ENCODE measurements around the gene CEP85L.

The CEP85L gene

DNA sequence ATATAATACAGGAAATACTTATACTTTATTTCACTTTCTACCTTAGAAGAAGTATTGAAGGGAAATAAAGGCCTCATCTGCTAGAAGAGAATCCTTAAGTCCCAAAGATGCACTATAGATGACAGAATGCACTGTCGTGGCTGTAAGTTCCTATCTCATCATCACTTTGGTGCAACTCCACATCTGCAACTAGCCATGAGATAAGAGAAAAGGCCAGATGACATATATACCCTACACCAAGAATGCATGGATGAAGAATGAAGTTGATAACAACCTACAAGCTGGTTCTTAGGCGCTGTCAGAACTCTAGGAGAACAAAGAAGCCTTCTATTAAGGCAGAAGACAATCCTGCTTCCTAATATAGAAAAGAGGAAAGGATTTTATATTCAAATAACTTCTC lies 114.9 kb downstream of the CEP85L start:
- DNase-seq (ENCODE audit: low spot score), result no peak

DNA sequence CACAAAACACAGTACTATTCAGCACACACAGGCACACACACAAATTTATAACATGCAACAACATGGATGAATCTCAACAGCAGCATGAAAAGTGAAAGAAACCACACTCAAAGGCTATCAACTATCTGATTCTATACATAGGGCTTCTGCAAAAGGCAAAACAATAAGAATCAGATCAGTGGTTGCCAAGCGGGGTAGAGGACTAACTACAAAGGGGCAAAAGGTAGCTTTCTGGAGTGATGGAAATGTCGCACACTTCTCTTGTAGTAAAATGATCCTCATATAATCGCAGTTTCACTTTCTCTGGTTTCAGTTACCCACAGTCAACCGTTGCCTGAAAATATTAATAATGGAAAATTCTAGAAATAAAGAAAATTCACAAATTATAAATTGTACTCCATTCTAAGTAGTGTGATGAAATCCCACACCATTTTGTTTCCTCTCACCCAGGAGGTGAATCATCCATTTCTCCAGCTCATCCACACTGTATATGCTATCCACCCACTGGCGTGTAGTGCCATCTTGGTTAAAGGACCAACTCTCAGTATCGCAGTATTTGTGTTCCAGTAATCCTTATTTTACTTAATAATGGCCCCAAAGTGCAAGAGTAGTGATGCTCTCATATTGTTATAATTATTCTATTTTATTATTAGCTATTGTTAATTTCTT lies 116.1 kb downstream of the CEP85L start:
- no peak for DNase-seq (ENCODE audit: low spot score)

DNA sequence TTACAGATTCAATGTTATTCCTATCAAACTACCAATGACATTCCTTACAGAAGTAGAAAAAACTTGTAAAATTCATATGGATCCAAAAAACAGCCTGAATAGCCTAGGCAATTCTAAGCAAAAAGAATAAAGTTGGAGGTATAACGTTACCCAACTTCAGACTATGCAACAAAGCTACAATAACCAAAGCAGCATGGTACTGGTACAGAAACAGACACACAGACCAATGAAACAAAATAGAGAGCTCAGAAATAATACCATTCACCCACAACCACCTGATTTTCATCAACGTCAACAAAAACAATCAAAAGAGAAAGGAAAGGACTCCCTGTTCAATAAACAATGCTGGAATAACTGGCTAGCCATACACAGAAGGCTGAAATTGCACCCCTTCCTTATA lies 120.4 kb downstream of the CEP85L start:
- DNase-seq (ENCODE audit: low spot score), result no peak

DNA sequence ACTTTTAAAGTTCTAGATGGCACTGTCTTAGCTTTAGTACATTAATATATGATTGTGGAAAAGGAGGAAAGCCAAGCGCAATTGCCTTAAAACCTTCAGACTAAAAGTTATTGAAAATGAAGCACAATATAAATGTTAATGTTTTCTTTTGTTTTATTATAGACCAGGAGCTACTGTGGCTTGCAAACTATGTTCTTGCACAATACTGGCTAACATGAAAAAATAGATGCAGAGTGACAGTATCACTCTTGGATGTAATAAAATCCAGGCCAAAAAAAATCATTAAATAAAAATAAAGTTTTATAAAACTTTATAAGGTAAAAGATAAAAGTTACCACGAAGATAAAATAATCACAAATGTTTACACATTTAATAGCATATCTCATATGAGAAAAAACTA lies 121.6 kb downstream of the CEP85L start:
- no peak for DNase-seq (ENCODE audit: low spot score)

DNA sequence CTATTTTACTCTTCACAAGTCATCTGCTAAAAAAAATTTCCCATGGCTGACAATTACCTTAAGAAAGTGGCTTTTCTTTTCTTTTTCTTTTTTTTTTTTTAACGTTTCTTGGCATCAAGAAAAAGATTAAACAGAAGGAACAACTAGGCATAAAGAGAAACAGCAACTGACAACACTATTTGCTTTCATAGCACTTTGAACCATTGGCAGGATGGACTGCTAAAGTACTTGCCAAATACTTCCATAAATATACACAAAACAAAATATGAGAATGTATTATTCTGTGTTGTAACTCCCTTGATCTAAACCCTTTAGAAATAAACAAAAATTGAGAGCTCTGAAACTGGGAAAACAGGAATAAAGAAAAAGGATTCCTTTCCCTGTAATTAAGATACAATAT lies 123.3 kb downstream of the CEP85L start:
- no peak for DNase-seq (ENCODE audit: low spot score)

DNA sequence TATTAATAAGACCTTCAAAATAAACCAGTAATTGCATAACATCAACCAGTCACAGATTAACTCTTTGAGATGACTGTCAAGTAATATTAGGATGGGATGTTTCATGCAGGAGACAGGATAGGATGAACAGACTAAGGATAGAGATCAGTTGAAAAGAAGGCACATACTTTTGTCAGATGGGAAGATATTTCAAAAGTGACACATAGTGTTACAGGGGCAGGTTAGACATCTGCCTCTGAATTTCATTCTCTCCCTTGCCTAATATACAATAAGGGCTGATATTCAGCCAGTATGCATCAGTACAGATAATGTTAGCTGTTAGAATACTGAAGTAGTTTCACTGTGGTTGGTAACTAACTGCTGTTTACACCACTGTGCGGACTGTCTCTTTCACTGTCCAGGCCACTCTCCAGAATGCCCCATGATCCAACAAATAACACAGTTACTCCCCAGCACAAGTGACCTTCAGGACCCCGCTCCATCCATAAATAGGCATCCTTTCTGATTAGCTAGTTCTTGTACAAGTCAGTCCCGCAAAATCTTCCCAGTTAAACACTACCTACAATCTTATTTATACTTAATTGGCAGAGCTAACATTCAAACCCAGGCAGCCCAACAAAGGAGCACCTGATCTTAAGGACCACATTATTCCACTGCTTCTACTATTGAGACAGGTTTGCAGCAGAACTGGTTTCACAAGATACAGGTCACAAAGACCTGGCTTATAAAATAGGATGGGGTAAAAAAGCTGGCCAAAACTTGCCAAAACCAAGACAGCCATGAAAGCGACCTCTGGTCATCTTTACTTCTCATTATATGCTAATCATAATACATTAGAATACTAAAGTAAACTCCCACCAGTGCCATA lies 125.2 kb downstream of the CEP85L start:
- DNase-seq (ENCODE audit: low spot score), result no peak

DNA sequence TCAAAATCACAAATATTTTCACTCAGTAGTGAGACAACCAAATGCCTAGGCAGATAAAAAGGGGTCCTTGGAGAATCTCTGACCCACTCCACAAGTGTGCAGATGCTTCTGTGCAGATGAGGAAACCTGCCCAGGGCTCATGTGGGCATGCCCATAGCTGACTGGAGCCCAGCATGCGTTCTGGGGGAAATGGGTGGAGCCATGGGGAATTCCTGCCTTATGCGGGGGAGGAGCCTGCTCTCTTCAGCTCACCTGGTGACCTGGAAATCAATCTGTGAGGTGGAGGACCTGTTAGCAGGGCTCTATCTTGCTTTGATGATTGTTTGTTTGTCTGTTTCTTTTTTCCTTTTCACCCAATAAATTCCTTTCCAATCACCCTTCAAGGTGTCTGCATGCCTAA lies 126.7 kb downstream of the CEP85L start:
- DNase-seq (ENCODE audit: low spot score), result no peak

DNA sequence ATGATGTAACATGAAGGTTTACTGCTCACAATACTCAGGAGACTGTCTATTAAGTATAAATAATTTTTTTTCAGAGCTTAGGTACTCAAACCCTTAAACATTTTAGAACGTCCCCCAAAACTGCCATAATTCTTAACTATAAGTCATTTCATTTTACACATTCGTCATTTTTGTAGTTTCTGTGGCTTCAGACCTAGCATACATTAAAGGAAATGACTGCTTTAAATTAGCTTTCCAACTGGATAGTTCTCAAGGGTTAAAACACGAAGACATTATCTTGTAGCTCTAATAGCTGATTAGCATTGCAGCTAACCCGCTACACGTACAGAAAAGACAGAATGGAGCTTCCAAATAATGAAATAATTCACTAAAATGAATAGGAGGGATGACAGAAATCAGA lies 128.2 kb downstream of the CEP85L start:
- no peak for DNase-seq (ENCODE audit: low spot score)

DNA sequence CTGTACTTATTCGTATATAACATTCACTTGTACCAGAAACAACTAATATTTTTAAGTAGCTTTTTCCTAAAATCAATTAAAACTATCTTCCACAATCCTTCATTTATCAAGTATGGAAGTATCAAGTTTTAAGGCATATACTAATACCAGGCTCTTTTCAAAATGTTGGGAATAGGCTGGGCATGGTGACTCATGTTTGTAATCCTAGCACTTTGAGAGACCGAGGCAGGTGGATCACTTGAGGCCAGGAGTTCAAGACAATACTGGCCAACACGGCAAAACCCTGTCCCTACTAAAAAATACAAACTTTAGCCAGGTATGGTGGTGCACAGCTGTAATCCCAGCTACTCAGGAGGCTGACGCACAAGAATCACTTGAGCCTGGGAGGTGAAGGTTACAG lies 129.0 kb downstream of the CEP85L start:
- no peak for DNase-seq (ENCODE audit: low spot score)

DNA sequence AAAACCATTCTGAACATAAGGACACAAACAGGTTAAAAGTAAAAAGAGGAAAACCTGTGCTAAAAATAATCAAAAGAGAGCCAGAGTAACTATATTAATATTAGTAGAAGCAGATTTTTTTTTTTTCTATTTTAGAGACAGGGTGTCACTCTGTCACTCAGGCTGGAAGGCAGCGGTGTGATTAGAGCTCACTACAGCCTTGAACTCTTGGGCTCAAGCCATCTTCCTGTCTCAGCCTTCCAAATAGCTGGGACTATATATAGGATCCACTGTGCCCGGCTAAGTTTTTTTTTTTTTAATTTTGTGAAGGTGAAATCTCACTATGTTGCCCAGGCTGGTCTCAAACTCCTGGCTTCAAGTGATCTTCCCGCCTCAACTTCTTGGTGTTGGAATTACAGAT lies 136.7 kb downstream of the CEP85L start:
- DNase-seq (ENCODE audit: low spot score), result no peak

DNA sequence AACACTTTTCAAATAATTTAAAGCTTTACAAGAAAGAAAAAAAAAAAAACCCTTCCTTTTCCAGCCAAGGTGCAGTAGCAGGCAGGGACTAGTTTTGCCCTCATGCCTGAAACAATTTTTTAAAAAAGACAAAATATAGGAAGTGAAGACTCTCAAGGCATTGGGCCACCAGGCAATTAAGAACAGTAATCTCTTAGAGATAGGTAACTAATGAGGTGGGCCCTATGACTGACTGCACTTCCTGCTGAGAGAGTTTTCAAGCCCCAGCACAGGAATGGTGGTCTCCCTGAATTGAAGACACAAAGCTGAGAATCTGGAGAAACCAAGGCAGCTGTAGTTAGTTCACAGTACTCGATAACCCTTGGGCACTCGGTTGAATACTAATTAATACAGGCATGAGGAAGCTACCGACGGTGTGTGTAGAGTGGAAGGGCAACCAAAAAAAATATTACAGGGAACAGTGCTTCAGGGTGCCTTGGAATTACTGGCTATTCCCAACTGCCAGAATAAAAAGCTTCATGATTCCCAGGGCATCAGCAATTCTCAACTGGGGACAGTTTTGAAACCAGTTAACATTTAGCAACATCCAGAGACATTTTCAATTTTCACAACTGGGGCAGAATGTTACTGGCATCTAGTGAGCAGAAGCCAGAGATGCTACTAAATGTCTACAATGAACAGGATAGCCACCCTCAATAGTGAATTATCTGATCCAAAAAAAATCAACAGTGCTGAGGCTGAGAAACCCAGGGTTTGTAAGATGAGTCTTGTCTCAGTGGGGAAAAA lies 139.3 kb downstream of the CEP85L start:
- DNase-seq (ENCODE audit: low spot score), result no peak

DNA sequence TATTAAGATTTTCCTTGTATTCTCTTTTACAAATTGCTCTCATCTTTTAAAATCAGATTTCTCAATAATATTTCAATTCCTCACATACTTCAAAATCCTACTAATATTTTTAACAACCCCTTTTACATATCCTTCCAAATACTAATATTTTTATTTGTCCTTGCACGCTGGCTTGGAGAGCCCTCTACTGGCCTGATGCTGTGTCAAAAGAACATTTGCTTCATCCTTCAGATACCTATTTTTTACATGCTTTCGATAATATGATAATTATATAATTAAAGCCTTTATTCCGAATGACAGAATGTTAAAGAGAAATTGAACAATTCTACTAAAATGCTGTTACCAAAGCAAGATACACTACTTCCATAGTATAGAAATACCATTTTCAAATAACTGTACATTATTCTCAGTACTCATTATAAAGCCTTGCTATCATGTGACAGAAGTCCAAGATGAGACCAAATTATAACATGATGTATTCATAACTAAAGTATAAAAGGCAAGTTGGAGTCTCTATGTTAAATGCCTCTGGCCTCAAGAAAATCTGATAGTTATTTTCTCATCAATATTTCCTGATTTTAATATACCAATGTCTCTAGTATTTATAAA lies 142.3 kb downstream of the CEP85L start:
- DNase-seq (ENCODE audit: low spot score), result peak; percentile 13

DNA sequence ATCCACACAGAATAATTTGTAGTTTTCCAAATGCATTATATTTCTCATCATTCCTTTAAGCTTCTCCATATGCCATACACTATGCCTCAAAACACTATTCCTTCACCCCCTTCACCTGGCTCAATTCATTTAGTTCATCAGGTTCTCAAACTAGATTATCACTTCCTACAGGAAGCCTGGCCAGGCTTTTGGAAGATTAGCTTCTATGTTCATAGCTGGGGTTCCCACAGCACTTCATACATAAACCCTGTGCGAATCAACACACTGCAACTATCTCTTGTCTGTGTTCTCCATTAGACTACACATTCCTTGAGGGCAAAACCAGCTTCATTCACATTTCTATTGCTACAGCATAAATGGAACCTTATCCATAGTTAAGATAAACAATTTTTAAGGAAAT lies 143.8 kb downstream of the CEP85L start:
- DNase-seq (ENCODE audit: low spot score), result no peak

DNA sequence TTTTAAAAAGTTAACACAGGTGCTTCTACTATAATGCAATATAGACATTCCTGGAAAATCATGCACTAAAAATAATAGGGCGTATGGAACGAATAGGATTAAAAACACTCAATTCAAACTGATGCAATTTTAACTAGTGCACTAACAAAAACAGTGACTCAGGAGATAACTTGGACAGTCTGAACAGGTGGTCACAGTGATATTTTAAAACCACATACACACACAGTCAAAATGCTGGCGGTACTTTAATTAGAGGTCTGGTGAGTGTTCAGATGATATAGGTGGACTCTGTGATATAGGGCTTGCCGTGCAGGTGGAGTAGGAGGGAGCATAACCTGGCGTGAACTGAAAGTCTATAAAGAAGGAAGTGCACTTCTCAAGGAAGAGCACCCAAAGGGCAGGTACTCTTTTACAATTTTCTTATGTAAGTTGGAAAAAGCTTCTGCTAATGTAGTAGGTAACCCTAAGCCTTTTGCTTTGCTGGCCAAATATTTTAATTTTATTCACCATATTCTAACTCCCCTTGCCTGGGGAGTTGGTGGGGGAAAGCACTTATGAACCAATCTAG lies 145.2 kb downstream of the CEP85L start:
- peak; percentile 2 for DNase-seq (ENCODE audit: low spot score)

DNA sequence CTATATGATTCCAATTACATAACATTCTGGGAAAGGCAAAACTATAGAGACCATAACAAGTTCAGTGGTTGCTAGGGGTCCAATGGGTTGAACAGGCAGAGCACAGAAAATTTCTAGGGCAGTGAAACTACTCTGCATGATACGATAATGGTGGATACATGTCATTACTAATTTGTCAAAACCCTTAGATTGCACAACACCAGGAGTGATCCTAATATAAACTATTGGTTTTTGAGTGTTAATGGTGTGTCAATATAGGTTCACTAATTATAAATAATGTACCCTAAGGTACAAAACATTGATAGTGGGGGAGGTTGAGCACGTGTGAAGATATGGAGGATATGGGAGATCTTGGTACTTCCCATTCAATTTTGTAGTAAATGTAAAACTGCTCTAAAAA lies 145.7 kb downstream of the CEP85L start:
- no peak for DNase-seq (ENCODE audit: low spot score)

DNA sequence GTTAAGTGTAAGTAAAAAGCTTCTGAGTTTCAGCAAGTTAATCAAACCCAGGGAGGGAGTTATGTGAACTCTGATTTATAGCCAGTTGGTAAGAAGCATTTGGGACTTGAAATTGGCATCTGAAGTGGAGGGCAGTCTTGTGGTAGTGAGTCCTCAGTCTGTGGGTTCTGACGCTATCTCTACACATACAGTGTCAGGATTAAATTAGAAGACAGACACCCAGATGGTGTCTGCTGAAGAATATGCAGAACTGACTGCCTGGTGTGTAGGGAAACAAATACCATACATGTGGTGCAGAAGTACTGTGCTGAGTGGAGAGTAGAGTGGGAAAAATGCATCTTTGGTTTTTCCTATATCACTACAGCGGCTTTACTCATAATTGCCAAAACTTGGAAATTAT lies 146.8 kb downstream of the CEP85L start:
- DNase-seq (ENCODE audit: low spot score), result no peak

DNA sequence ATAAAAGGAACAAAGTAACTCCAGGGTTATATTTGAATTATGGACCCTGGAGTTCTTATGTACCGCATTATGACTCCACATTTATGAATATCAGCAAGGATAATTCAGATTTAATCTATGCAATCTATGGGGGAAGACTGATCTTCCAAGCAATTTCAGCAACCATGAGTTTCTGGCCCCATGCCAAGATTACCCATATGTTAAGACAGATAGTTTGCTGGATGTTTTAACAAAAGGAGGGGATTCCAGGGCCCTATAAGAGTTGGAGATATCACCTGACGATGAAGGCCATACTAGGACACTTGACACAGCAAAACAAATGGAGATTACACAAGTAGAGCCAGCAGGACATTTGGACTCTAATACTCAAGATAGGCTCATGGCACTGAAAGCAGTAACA lies 149.2 kb downstream of the CEP85L start:
- no peak for DNase-seq (ENCODE audit: low spot score)

DNA sequence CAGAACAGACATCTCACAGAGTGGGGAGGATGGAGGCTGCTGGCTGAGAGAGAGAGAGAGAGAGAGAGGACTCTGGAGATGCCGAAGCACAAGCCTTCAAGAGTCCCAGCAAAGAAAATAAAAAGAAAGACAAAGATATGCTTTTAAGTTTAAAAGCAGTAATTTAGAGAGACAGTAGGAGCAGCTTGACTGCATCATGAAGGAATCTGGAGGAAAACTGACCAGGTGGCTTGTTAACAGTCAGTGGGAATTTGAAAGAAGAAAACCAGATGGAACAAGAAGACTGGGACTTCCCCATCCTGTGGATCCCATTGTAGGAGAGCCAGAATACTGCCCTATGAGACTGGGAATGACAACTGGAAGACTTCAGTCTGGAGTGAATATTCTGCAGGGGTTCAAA lies 149.6 kb downstream of the CEP85L start:
- DNase-seq (ENCODE audit: low spot score), result no peak

DNA sequence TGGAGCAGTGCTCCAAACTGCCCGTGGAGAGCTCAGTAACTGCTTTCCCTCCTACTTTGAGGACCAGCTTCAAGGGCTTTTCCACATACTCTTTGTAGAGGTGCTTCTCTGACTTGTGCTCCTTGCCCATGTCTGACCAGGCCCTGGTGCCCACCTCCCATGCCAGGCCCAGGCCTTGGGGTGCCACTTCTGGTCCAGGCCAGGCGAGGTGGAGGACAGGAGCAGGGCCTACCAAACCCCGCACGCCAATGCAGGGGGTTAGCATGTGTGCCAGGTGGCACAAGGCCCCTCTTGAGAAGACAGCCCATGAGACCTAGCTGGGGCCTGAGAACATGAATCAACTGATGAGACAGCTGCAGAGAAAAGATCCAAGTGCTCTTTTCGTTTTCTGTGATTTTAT lies 150.3 kb downstream of the CEP85L start:
- DNase-seq (ENCODE audit: low spot score), result no peak

DNA sequence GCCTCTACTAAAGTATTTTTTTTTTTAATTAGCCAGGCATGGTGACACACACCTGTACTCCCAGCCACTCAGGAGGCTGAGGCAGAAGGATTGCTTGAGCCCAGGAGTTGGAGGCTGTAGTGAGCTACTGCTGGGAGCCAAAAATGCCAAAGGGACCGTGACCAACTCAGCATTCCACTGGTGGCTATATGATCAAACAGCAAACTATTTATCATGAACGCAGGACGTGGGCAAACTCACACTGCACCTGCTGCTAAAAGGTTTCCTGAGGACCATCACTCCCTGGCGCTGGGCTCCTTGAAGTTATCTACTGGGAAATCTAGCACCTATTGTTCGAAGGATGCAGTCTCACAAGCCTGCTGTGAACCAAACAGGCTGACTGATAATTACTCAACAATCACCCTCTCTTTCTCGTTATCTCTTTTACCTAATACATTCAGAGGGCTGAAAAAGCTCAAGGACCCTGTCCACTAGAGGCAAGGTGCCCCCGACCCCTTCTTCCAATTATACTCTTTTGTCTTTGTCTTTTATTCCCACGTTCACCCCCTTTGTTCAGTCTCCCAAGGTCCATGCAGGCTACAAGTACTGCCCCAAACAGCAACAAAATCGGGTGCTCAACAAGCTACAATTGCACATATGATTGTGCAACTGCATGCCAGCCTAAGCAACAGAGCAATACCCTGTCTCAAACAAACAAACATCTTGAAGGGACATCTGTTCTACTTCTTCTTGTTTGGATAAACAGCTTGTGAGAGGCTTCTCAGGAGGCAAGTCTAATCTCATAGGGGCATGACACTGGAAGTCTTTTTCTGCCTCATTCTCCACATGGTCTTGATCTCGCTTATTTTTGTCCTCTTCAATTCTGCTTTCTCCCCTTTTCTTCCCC lies 151.0 kb downstream of the CEP85L start:
- no peak for DNase-seq (ENCODE audit: low spot score)

Measured in SW480 (cell line).